Measurements from ENCODE around the gene DMRT1.

The DMRT1 gene

GRCh38 chr9:926976-927375 is 85.5 kb downstream of the DMRT1 start:
- DNase-seq: no peak

DNA sequence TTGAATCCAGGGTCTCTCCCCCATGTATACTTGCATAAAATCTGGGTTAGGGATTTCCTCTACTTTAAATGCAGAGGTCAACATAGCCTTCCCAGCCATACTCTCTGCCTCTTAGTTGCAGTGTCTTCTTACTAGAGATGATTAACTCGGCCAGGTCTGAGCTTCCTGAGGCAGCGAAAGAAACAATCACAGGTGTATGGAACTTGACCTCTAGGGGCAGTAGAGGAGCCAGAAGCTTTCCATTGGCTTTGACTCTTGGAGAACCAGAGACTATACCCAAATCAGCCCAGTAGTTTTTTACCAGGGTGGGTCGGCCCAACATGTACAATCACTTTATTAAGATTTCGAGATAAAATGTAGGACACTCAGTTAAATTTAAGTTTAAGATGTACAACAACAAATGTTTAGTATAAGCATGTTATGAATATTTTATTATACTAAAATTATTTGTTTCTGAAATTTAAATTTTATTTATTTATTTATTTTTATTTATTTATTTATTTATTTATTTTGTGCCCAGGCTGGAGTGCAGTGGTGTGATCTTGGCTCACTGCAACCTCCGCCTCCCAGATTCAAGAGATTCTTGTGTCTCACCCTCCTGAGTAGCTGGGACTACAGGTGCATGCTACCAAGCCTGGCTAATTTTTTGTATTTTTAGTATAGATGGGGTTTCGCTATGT is 87.0 kb downstream of the DMRT1 start:
- DNase-seq: peak; percentile 45

GRCh38 chr9:929719-930118 is 88.2 kb downstream of the DMRT1 start:
- DNase-seq: no peak

GRCh38 chr9:933356-933755 is 91.9 kb downstream of the DMRT1 start:
- no peak for DNase-seq

- DNase-seq: no peak
Measured at GRCh38 chr9:935348-935965, 94.0 kb downstream of the DMRT1 start.

- no peak for DNase-seq
Measured at GRCh38 chr9:942805-943580, 101.5 kb downstream of the DMRT1 start.

DNA sequence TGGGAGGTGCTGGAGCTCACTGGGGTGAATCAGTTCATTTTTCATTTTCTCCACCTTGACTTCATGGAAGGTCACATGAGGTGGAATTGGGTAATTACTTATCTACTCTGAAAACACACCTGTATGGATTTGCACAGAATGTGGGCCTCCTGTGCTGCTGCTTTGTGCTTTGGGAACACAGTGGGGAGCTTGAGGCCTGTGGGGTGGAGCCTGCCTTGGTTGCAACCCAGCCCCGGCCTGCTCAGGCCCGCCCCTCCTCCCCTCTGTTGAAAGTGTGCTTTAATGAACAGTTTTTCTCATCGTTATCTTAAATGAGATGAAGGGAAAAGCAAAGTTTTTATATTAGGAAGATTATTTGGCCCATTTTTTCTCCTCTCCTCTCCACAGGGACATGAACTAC is 106.5 kb downstream of the DMRT1 start:
- no peak for DNase-seq

GRCh38 chr9:948497-948896 is 107.0 kb downstream of the DMRT1 start:
- no peak for DNase-seq

DNA sequence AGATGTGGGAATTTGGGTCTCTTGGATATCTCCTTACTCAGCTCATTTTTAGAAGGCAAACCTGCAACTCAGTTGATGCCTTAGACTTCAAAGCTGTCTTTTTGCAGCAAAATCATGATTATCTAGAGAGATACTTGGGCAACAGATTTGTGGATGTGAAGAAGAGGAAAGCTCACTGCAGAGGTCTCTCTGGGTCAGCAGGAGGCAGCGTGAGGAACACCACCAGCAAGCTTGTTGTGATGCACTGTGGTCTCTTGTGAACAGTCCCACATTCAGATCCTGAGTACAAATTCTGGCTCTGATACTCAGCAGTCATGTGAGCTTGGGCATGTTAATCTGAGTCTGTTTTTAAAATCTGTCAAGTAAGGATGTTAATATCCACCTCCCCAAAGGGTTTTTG is 108.6 kb downstream of the DMRT1 start:
- no peak for DNase-seq

DNA sequence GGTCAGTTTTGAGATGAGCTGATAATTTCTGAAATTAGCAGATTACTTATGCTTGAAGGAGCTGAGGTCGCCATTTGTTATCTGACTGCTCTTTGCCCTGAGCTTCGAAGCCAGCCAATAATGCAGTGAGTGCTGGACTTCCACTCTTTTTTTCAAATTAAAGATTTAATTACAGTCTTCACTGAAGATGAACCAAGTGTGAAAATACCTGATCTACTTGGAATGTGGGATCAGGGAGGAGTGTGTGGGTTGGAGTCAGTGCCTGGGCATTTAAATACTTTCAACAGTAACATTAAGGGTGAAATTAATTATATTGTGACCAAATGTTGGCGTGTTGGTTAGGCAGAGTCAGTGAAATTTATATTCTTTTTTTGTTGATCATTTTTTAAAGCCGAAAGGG is 111.0 kb downstream of the DMRT1 start:
- DNase-seq: no peak

- no peak for DNase-seq
Measured at GRCh38 chr9:959105-959504, 117.6 kb downstream of the DMRT1 start.

DNA sequence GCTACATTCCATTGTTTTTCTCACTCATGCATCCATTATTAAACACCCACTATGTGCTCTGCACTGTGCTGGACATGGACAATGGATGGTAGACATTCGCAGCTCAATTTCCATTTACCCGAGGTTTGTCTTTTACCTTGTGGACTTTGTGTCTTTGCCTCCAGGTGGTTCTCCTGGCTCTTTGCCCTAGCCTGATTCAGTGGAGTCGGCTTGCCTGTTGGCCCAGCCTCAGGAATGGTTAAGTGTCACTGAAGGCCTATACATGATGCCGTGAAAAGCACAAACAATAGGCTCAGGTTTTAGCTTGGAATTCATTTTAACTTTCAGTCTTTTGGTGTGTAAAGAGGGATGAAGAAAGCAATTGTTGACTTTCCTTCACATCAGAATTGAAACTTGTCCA is 118.4 kb downstream of the DMRT1 start:
- no peak for DNase-seq

GRCh38 chr9:962023-962422 is 120.5 kb downstream of the DMRT1 start:
- DNase-seq: no peak

- DNase-seq: no peak
Measured at GRCh38 chr9:965497-965896, 124.0 kb downstream of the DMRT1 start.

GRCh38 chr9:966870-967269 is 125.4 kb downstream of the DMRT1 start:
- no peak for DNase-seq

DNA sequence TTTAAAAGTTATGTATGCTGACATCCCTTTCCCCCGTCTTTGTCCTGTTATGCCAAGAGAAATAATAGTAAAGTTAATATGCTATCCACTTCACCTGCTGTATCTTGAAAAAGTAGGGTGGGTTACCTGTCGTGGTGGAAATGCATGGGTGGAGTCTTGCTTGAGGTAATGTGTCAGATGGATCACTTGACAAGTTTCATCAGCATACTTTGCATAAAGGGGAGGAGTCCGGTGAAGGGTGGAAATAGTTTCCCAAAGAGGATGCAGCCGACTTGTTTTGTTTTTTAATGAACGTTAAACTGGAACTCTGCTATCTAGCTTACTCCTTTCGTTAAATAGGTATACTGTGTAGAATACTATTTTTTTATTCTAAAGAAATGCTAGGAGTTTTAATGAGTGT is 125.9 kb downstream of the DMRT1 start:
- no peak for DNase-seq

DNA sequence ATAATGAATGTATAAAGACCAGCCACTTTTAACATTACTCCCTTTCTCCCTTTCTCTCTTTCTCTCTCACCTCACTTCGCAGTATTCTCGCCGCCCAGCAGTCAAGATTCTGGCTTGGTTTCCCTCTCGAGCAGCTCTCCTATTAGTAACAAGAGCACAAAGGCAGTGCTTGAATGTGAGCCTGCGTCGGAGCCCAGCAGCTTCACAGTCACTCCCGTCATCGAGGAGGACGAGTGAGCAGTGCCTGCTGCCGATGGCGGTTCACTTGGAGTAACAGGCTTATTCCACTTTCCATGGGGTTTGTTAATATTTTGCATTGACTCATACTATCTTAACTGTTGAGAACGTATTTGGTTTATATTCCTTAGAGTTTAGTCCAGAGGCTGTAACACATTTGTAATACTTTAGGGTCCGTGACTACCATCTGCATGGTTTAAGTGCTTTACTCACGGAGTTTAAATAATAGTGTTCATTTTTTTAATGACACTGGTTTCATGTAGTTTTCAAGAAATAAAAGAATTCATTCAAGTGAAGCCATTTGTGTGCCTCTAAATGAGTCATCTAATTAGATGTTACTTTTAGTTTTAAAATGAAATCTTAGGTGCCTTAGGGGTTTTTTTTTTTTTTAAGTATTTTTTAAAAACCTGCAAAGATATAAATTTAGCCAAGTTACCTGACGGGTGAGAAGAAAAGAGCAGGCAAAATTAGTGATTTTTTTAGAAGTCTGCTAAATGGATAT is 126.6 kb downstream of the DMRT1 start:
- no peak for DNase-seq

GRCh38 chr9:969310-970150 is 128.0 kb downstream of the DMRT1 start:
- no peak for DNase-seq

- no peak for DNase-seq
Measured at GRCh38 chr9:970151-970996, 128.9 kb downstream of the DMRT1 start.

GRCh38 chr9:971901-972500 is 130.5 kb downstream of the DMRT1 start:
- no peak for DNase-seq
